Measurements from ENCODE around the gene SKI. TPM values are rescaled to one million over a fixed set of nuclear protein-coding genes. Genes with fewer than 3 reads are reported as not detected.
A peak's percentile ranks its signal among the peaks of the same experiment; 100 is the strongest.

The SKI gene
- total RNA-seq, 2 donors from 2014 or later = 31.0 to 36.1 TPM

DNA sequence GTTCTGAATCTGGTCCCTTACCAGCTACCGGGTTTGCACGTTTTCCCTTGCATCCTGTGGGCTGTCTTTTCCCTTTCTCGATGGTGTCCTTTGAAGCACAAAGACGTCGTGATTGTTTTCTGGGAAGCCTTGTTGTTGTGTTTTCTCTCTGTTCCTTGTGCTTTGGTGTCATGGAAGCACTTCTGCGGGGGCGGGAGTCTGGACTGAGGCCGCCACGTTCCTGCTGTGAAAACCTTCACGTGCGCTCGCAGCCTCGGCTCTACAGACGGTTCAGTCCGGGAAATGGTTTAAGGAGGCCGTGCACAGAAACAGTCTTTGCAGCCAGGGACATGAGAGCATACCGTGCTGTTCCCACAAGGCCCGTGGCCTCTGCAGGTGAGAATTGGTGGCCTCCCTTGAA, 68.5 kb downstream of the SKI start:
- intact Hi-C loops (cut with DNase I) = no loop called here
- Histone ChIP-seq H3K9ac (ENCODE audit: low read depth in 2 of 2, low read length in 2 of 2) (no peak overlapping the region), H3K27ac (no peak overlapping the region)

DNA sequence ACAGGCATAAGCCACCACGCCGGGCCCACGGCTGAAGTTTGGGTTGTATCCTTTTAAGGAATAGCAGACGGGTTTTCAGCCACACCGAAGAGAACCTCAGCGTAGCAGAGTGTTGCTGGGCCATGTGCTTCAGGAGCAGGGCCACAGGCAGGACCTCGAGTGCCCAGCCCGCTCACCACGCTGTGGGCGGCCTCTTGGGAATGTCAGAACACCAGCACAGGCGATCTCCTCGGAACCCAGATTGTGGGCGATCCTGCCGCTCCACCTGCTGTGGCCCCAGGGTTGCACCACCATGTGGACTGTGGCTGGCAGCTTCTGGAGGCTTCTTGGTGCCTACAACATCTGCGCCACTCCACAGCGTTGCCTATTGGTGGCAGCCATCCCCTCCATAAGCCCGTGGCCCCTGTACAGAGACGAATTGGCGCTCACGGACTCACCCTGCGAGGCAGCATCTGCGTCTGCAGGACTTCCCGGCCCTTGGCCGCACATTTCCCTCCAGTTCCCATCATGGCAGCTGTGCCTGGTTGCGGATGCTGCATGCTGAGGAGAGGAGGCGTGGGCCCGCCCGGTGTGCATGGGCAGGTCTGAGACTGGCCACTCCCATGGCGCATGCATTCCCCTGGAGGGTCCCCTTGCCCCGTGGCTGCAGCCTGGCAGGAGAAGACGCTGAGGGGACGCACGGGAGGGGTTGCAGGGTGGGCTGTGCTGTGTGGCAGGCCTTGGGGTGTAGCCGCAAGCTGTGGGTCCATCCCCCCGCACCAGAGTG, 69.3 kb downstream of the SKI start:
- no peak overlapping the region for H3K9ac ChIP-seq (ENCODE audit: low read depth in 2 of 2, low read length in 2 of 2)
- no peak overlapping the region for H3K4me3 ChIP-seq
- no peaks in the 10 kb centered on the region for H3K36me3 ChIP-seq
- no peaks in the 10 kb centered on the region for H3K27me3 ChIP-seq
- TF ChIP-seq, protein P1, sequence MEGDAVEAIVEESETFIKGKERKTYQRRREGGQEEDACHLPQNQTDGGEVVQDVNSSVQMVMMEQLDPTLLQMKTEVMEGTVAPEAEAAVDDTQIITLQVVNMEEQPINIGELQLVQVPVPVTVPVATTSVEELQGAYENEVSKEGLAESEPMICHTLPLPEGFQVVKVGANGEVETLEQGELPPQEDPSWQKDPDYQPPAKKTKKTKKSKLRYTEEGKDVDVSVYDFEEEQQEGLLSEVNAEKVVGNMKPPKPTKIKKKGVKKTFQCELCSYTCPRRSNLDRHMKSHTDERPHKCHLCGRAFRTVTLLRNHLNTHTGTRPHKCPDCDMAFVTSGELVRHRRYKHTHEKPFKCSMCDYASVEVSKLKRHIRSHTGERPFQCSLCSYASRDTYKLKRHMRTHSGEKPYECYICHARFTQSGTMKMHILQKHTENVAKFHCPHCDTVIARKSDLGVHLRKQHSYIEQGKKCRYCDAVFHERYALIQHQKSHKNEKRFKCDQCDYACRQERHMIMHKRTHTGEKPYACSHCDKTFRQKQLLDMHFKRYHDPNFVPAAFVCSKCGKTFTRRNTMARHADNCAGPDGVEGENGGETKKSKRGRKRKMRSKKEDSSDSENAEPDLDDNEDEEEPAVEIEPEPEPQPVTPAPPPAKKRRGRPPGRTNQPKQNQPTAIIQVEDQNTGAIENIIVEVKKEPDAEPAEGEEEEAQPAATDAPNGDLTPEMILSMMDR (IDR thresholded peaks at IDR 0.05) = no peak
- DNase-seq = no peak
- H3K9me3 ChIP-seq = no peaks in the 10 kb centered on the region
- peaks cover 14% of the 10 kb centered on the region for H3K4me1 ChIP-seq
- no peak overlapping the region for H3K27ac ChIP-seq
- intact Hi-C loops (cut with DNase I) = no loop called here

More for the DNA sequence above, 68.5 kb downstream of the SKI start:
- no peak overlapping the region for H3K4me3 ChIP-seq
- peaks cover 14% of the 10 kb centered on the region for H3K4me1 ChIP-seq
- TF ChIP-seq, protein P1 (IDR thresholded peaks at IDR 0.05) = no peak
- no peaks in the 10 kb centered on the region for H3K9me3 ChIP-seq
- no peak for DNase-seq
- no peaks in the 10 kb centered on the region for H3K27me3 ChIP-seq
- H3K36me3 ChIP-seq = no peaks in the 10 kb centered on the region

GRCh38 chr1:2298685-2299084, 70.6 kb downstream of the SKI start:
- no peak for DNase-seq
- TF ChIP-seq, protein P1 (IDR thresholded peaks at IDR 0.05) = no peak
- Histone ChIP-seq H3K27me3 (no peaks in the 10 kb centered on the region), H3K9ac (ENCODE audit: low read depth in 2 of 2, low read length in 2 of 2) (no peak overlapping the region), H3K4me3 (no peak overlapping the region), H3K9me3 (no peaks in the 10 kb centered on the region), H3K4me1 (peaks cover 14% of the 10 kb centered on the region), H3K36me3 (no peaks in the 10 kb centered on the region), H3K27ac (no peak overlapping the region)
- intact Hi-C loops (cut with DNase I) = no loop called here

DNA sequence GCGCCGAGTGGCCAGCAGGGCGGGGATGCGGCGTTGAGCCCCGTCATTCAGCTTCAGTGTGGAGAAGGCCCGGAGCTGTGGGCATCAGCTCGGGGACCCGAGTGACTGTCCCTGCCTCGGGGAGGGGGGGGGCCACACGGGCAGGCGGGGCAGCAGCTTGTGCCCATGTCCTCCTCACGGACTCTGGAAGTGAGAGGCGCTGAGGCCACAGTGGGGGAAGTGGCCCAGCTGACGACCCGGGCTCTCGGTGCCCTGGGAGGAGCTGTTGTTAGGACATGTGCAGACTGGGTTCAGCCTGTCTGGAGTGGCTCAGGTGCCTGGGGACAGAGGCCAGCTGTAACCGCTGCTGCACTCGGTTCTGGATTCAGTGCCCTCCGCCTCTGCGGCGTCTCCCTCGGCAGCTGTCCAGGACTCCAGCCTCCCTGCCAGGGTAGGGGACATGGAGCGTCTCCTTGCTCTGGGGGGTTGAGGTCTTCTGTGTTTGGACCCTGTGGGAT, 71.1 kb downstream of the SKI start:
- peak overlapping the region; percentile 28 to 46 for H3K9ac ChIP-seq (ENCODE audit: low read depth in 2 of 2, low read length in 2 of 2)
- no peaks in the 10 kb centered on the region for H3K9me3 ChIP-seq
- no peak overlapping the region for H3K27ac ChIP-seq
- TF ChIP-seq, protein P1 (IDR thresholded peaks at IDR 0.05) = no peak
- DNase-seq = no peak
- intact Hi-C loops (cut with DNase I) = no loop called here
- peaks cover 14% of the 10 kb centered on the region for H3K4me1 ChIP-seq
- H3K36me3 ChIP-seq = no peaks in the 10 kb centered on the region
- H3K27me3 ChIP-seq = no peaks in the 10 kb centered on the region
- H3K4me3 ChIP-seq = no peak overlapping the region

DNA sequence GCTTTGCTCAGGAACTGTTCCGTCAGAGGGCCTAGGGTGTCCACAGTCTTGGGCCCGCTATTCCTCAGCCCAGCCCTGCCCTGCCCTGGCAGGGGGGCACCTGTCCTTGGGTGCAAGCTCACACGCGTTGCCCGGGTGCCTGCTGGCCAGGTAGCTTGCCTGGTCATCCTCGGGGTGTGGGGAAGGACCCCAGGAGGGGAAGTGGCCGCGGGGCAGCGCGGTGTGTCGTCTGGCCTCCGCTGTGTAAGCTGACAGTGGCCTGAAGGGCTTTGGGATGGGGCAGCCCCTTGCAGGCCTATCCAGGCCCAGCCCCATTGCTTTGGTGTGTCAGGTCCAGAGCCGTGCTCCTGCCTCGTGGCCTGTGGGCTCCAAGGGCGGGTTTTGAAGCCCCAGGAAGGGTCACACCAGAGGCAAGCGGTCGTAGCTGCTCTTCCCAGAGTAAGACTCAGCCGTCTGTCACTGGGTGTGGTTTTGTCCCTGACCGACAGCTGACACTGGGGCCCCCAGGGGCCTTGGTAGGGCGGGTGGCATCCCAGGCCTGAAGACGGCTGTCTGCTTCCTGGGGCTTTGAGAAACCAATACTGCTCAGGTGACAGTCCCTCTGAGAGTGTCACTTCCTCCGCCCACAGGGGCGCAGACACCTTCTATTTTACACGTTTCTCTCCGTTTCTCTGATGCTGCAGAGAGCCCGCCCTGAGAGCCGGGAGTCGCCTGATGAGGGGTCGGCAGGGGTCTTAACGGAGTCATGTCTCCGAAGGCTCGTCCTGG, 72.1 kb downstream of the SKI start:
- H3K4me1 ChIP-seq = peaks cover 14% of the 10 kb centered on the region
- no peaks in the 10 kb centered on the region for H3K9me3 ChIP-seq
- peak overlapping the region; percentile 72 for H3K27ac ChIP-seq
- DNase-seq = peak; percentile 37
- H3K27me3 ChIP-seq = no peaks in the 10 kb centered on the region
- H3K4me3 ChIP-seq = peak overlapping the region; percentile 25
- TF ChIP-seq, protein P1 (IDR thresholded peaks at IDR 0.05) = no peak
- no peaks in the 10 kb centered on the region for H3K36me3 ChIP-seq
- intact Hi-C loops (cut with DNase I) = loop anchor here (5.0 kb wide), 1 partner anchor 58 kb away; no protein-coding TSS in a partner anchor
- H3K9ac ChIP-seq (ENCODE audit: low read depth in 2 of 2, low read length in 2 of 2) = peak overlapping the region; percentile 46 to 74
